ENCODE data around the gene FAM120A. TPM values are rescaled to one million over a fixed set of nuclear protein-coding genes. Genes with fewer than 3 reads are reported as not detected.

The FAM120A gene
- total and polyA plus RNA-seq, 4 donors = 28.3 to 91.0 (median 50.3) TPM

DNA sequence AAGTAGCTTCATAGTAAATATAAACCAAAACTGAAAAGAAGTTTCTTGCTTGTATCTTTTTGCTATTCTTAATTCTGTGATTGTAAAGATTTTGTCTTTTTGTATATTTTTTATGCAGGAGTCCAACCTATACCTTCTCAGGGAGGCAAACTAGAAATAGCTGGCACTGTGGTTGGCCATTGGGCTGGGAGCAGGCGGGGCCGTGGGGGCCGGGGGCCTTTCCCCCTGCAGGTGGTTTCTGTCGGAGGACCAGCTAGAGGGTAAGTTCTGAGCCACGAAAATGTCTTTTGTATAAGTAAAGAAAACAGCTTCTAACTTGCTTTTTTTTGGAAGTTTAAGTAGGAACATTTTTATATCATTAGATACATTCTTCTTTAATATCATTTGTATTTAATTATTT is 109.5 kb downstream of the FAM120A start:
- peaks cover 13 to 57% (median 50%) of the 10 kb centered on the region in 4 donors for H3K36me3 ChIP-seq (ENCODE audit: control insufficient read depth in 4 of 4, insufficient read depth in 3 of 4, low read depth in 1 of 4, low read length in 3 of 4)
- H3K27me3 ChIP-seq (ENCODE audit: control insufficient read depth in 4 of 4, insufficient read depth in 4 of 4, low read length in 3 of 4) = no peaks in the 10 kb centered on the region
- H3K9ac ChIP-seq (ENCODE audit: low read depth in 1 of 2, low read length in 2 of 2) = no peak overlapping the region
- H3K4me1 ChIP-seq (ENCODE audit: control insufficient read depth in 4 of 4, insufficient read depth in 4 of 4, low read length in 3 of 4) = peaks cover 0 to under 1% (median 0%) of the 10 kb centered on the region in 4 donors
- TF ChIP-seq, protein P1, sequence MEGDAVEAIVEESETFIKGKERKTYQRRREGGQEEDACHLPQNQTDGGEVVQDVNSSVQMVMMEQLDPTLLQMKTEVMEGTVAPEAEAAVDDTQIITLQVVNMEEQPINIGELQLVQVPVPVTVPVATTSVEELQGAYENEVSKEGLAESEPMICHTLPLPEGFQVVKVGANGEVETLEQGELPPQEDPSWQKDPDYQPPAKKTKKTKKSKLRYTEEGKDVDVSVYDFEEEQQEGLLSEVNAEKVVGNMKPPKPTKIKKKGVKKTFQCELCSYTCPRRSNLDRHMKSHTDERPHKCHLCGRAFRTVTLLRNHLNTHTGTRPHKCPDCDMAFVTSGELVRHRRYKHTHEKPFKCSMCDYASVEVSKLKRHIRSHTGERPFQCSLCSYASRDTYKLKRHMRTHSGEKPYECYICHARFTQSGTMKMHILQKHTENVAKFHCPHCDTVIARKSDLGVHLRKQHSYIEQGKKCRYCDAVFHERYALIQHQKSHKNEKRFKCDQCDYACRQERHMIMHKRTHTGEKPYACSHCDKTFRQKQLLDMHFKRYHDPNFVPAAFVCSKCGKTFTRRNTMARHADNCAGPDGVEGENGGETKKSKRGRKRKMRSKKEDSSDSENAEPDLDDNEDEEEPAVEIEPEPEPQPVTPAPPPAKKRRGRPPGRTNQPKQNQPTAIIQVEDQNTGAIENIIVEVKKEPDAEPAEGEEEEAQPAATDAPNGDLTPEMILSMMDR (IDR thresholded peaks at IDR 0.05; ENCODE audit: low read depth, low read length, missing input control) = no peak
- TF ChIP-seq JUND (IDR thresholded peaks at IDR 0.05) (no peak), TAF1 (conservative IDR thresholded peaks at IDR 0.05) (no peak)
- TF ChIP-seq, protein P2, sequence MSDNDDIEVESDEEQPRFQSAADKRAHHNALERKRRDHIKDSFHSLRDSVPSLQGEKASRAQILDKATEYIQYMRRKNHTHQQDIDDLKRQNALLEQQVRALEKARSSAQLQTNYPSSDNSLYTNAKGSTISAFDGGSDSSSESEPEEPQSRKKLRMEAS (IDR thresholded peaks at IDR 0.05) = no peak
- H3K9me3 ChIP-seq (ENCODE audit: control insufficient read depth in 4 of 4, low read length in 3 of 4) = no peaks in the 10 kb centered on the region
- DNase-seq (ENCODE audit: low spot score) = no peak
- WGBS = 97% methylated on average over 5 of the region's 5 CpGs
- H3K27ac ChIP-seq (ENCODE audit: low read depth in 1 of 2, low read length in 2 of 2) = no peak overlapping the region
- no peak overlapping the region for H3K4me3 ChIP-seq (ENCODE audit: low read depth in 1 of 3, low read length in 3 of 3)

DNA sequence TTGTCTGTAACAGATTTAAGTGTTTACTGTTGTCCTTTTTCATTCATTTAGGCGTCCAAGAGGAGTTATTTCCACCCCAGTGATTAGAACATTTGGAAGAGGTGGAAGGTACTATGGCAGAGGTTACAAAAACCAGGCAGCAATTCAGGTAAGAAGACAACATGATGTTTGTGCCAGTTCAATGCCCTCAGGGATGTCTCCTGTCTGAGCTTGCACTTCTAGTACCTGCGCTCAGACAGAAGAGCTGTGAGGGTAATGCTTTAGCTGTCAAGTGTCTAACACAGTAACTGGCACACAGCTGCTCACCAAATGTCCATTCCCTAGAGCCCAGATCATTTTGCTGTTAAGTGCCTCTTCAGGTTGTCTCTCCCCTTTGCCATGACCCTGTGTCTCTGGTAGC is 110.7 kb downstream of the FAM120A start:
- Histone ChIP-seq H3K36me3 (ENCODE audit: control insufficient read depth in 4 of 4, insufficient read depth in 3 of 4, low read depth in 1 of 4, low read length in 3 of 4) (peaks cover 12 to 54% (median 44%) of the 10 kb centered on the region in 4 donors), H3K4me1 (ENCODE audit: control insufficient read depth in 4 of 4, insufficient read depth in 4 of 4, low read length in 3 of 4) (peaks cover 2 to 9% (median 3%) of the 10 kb centered on the region in 4 donors), H3K9ac (ENCODE audit: low read depth in 1 of 2, low read length in 2 of 2) (no peak overlapping the region), H3K4me3 (ENCODE audit: low read depth in 1 of 3, low read length in 3 of 3) (no peak overlapping the region), H3K9me3 (ENCODE audit: control insufficient read depth in 4 of 4, low read length in 3 of 4) (no peaks in the 10 kb centered on the region), H3K27ac (ENCODE audit: low read depth in 1 of 2, low read length in 2 of 2) (no peak overlapping the region), H3K27me3 (ENCODE audit: control insufficient read depth in 4 of 4, insufficient read depth in 4 of 4, low read length in 3 of 4) (no peaks in the 10 kb centered on the region)
- no peak for TF ChIP-seq NR2F2 (IDR thresholded peaks at IDR 0.05)
- TF ChIP-seq EGR1 (IDR thresholded peaks at IDR 0.05; ENCODE audit: low read depth in 2 of 2) = no peak
- TF ChIP-seq HNF4A (conservative IDR thresholded peaks at IDR 0.05) = no peak
- TF ChIP-seq SP1 (IDR thresholded peaks at IDR 0.05) = no peak
- no peak for TF ChIP-seq FOXA1 (IDR thresholded peaks at IDR 0.05)
- TF ChIP-seq, protein P1 (IDR thresholded peaks at IDR 0.05; ENCODE audit: low read depth, low read length, missing input control) = no peak
- no peak for TF ChIP-seq TAF1 (conservative IDR thresholded peaks at IDR 0.05)
- no peak for TF ChIP-seq YY1 (IDR thresholded peaks at IDR 0.05)
- TF ChIP-seq HNF4G (IDR thresholded peaks at IDR 0.05) = no peak
- TF ChIP-seq RXRA (IDR thresholded peaks at IDR 0.05) = no peak
- TF ChIP-seq, protein P3, sequence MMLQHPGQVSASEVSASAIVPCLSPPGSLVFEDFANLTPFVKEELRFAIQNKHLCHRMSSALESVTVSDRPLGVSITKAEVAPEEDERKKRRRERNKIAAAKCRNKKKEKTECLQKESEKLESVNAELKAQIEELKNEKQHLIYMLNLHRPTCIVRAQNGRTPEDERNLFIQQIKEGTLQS (IDR thresholded peaks at IDR 0.05) = no peak
- no peak for TF ChIP-seq FOXA2 (IDR thresholded peaks at IDR 0.05)
- TF ChIP-seq GABPA (IDR thresholded peaks at IDR 0.05 in 1 of 2, conservative IDR thresholded peaks at IDR 0.05 in 1 of 2) = no peak
- no peak for TF ChIP-seq RAD21 (IDR thresholded peaks at IDR 0.05)
- no peak for TF ChIP-seq JUND (IDR thresholded peaks at IDR 0.05)
- TF ChIP-seq, protein P4, sequence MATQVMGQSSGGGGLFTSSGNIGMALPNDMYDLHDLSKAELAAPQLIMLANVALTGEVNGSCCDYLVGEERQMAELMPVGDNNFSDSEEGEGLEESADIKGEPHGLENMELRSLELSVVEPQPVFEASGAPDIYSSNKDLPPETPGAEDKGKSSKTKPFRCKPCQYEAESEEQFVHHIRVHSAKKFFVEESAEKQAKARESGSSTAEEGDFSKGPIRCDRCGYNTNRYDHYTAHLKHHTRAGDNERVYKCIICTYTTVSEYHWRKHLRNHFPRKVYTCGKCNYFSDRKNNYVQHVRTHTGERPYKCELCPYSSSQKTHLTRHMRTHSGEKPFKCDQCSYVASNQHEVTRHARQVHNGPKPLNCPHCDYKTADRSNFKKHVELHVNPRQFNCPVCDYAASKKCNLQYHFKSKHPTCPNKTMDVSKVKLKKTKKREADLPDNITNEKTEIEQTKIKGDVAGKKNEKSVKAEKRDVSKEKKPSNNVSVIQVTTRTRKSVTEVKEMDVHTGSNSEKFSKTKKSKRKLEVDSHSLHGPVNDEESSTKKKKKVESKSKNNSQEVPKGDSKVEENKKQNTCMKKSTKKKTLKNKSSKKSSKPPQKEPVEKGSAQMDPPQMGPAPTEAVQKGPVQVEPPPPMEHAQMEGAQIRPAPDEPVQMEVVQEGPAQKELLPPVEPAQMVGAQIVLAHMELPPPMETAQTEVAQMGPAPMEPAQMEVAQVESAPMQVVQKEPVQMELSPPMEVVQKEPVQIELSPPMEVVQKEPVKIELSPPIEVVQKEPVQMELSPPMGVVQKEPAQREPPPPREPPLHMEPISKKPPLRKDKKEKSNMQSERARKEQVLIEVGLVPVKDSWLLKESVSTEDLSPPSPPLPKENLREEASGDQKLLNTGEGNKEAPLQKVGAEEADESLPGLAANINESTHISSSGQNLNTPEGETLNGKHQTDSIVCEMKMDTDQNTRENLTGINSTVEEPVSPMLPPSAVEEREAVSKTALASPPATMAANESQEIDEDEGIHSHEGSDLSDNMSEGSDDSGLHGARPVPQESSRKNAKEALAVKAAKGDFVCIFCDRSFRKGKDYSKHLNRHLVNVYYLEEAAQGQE (IDR thresholded peaks at IDR 0.05) = no peak
- TF ChIP-seq, protein P5, sequence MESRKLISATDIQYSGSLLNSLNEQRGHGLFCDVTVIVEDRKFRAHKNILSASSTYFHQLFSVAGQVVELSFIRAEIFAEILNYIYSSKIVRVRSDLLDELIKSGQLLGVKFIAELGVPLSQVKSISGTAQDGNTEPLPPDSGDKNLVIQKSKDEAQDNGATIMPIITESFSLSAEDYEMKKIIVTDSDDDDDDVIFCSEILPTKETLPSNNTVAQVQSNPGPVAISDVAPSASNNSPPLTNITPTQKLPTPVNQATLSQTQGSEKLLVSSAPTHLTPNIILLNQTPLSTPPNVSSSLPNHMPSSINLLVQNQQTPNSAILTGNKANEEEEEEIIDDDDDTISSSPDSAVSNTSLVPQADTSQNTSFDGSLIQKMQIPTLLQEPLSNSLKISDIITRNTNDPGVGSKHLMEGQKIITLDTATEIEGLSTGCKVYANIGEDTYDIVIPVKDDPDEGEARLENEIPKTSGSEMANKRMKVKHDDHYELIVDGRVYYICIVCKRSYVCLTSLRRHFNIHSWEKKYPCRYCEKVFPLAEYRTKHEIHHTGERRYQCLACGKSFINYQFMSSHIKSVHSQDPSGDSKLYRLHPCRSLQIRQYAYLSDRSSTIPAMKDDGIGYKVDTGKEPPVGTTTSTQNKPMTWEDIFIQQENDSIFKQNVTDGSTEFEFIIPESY (IDR thresholded peaks at IDR 0.05) = no peak
- TF ChIP-seq, protein P2 (IDR thresholded peaks at IDR 0.05) = no peak
- DNase-seq (ENCODE audit: low spot score) = no peak
- 97% methylated on average over 2 of the region's 2 CpGs for whole genome bisulfite sequencing
